GM18907 (cell line): Measurements from ENCODE around the gene TRIM21.
"Not testable (repeated sequence)": the region's sequence is repeated elsewhere in the genome, so short reads cannot be mapped to it uniquely, and the experiment has no call there.

Source experiments
- ATAC-seq: cut with Tn5 transposase; IDR thresholded peaks from one replicate; pipeline ENCODE4 v1.9.1; 2021; ENCODE audit warnings: mild to moderate bottlenecking, moderate library complexity; ENCODE audit not compliant: unreplicated experiment

Gene TRIM21

GRCh38 chr11:4393209-4393857 is at the start of gene TRIM21:
TRIM21 (minus strand) TSS chr11:4393702; CDS start chr11:4390409, 3,293 bp downstream.
- ATAC-seq, result peak; percentile 100

GRCh38 chr11:4441515-4441914 is 48.0 kb upstream of the TRIM21 start:
- ATAC-seq, result no peak

GRCh38 chr11:4436411-4436810 is 42.9 kb upstream of the TRIM21 start:
- no peak for ATAC-seq

GRCh38 chr11:4433856-4434255 is 40.4 kb upstream of the TRIM21 start:
- no peak for ATAC-seq

- ATAC-seq, result no peak
Measured at GRCh38 chr11:4430051-4430450, 36.5 kb upstream of the TRIM21 start.

- no peak for ATAC-seq
Measured at GRCh38 chr11:4418403-4418802, 24.9 kb upstream of the TRIM21 start.

- ATAC-seq, result no peak
Measured at GRCh38 chr11:4416816-4417215, 23.3 kb upstream of the TRIM21 start.

GRCh38 chr11:4416306-4416705 is 22.8 kb upstream of the TRIM21 start:
- no peak for ATAC-seq

GRCh38 chr11:4406206-4406605 is 12.7 kb upstream of the TRIM21 start:
- ATAC-seq, result not testable (repeated sequence)

GRCh38 chr11:4393858-4394223 is 339 bp upstream of the TRIM21 start:
- peak; percentile 26 for ATAC-seq

GRCh38 chr11:4388221-4388620 is 5.3 kb downstream of the TRIM21 start:
- ATAC-seq, result no peak

GRCh38 chr11:4385978-4386740 is 7.3 kb downstream of the TRIM21 start:
- ATAC-seq, result no peak

- ATAC-seq, result no peak
Measured at GRCh38 chr11:4381901-4382300, 11.6 kb downstream of the TRIM21 start.

GRCh38 chr11:4375431-4376140 is 17.9 kb downstream of the TRIM21 start:
- no peak for ATAC-seq

GRCh38 chr11:4370166-4370565 is 23.3 kb downstream of the TRIM21 start:
- ATAC-seq, result no peak

- no peak for ATAC-seq
Measured at GRCh38 chr11:4368286-4368685, 25.2 kb downstream of the TRIM21 start, which contains the start of gene OR52B4. OR52B4 (minus strand) TSS chr11:4368386; CDS start chr11:4368295, 91 bp downstream.

GRCh38 chr11:4348142-4348541 is 45.4 kb downstream of the TRIM21 start:
- ATAC-seq, result not testable (repeated sequence)

GRCh38 chr11:4345366-4345765 is 48.1 kb downstream of the TRIM21 start:
- ATAC-seq, result not testable (repeated sequence)
